ENCODE measurements around the gene GRIK3.
A peak's percentile ranks its signal among the peaks of the same experiment; 100 is the strongest.
"Not testable (repeated sequence)": the region's sequence is repeated elsewhere in the genome, so short reads cannot be mapped to it uniquely, and the experiment has no call there.

Gene GRIK3

DNA sequence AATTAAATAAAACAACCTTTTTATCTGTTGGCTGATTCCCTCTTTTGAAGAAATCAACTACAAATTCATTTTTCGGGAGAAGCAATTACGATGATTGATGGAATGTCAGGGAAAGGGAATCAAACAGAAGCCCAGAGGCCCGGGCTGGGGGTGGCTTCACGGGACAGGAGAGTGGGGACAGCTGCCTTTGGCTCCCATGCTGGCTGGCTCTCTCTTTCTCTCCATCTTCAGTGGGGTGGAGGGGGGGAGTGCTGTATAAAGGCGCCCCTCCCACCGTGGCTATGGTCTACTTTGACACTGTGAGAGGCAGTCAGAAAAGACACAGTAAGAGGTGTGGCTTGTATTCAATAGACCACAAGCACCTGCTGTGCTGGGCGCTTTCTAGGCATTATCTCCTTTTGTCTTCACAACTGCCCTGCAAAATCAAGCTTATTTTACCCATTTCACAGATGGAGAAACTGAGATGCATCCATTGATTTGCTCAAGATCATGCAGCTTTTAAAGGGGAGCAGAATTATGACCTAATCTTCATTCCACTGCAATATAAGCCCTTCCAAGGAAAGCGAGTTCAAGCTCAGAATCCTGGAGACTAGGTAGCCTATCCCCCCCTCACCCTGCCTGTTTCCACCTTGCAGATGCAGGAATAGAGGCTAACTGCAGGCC, 92.9 kb downstream of the GRIK3 start:
- DNase-seq (ENCODE audit: low read depth) = no peak

GRCh38 chr1:36938819-36939218, 95.5 kb downstream of the GRIK3 start:
- no peak for DNase-seq (ENCODE audit: low read depth)

DNA sequence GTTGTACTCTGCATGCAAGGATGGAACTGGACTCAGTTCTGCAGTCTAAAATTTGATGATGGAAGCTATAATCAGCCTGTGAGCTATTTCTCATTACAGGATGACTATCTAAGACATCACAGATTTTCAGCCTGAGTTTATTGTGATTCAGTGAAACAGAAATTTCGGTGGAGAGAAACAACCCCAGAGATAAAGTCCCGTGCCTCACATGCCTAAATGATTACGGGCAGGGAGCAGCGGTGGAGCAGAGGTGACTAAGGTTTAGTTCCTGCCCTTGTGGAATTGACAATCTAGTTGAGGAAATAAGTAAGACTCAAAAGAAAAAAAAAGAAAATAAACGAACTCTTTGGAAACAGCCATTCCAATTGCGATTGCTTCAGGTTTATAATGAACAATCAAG, 96.9 kb downstream of the GRIK3 start:
- no peak for DNase-seq (ENCODE audit: low read depth)

DNA sequence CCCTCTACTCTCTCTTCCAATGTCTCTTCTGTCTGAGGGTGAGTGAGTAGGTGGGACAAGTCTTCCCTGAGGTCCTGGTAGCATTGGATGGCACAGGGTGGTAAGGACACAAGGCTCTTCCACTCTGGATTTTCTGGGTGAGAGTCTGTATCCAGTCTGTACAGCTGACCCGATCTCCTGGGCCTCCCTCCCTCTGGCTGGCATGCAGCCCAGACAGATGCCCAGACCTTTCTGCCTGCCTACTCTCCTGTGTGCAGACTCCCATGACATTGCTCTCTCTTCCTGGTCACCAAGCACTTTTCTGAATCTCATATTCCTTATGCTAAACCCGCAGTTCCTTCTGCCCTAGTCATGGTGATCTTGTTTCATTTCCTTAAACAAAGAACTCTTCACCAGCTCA, 100.3 kb downstream of the GRIK3 start:
- no peak for DNase-seq (ENCODE audit: low read depth)

- DNase-seq (ENCODE audit: low read depth) = no peak
Observed at GRCh38 chr1:36927826-36928225, 106.5 kb downstream of the GRIK3 start.

GRCh38 chr1:36925251-36925650, 109.1 kb downstream of the GRIK3 start:
- DNase-seq (ENCODE audit: low read depth) = no peak

DNA sequence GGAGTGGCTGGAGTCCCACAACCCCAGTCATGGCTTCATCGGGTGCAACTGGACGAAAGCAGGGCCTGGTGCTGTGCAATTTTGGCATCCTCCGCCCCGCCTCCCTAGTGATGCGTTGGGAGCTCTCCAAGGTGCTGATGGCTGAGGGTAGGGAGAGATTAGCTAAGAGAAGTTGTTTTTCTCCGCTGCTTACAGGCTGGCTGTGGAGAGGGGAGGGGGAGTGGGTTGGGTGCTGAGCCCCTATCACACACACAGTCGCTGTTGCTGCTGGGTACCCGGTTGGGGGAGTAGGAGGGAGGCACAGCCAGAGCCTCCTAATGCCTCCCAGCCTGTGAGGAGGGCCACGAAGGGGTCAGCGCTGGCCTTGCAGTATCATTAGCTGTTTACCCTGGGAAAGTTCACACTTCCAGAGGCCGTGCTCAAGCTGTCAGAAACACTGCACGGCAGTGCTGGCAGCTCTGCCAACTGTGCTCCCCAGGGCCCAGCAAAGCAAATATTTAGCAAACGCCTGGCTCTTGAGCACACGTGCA, 110.0 kb downstream of the GRIK3 start:
- peak; percentile 11 for DNase-seq (ENCODE audit: low read depth)

GRCh38 chr1:36922593-36923426, 111.5 kb downstream of the GRIK3 start:
- no peak for DNase-seq (ENCODE audit: low read depth)

DNA sequence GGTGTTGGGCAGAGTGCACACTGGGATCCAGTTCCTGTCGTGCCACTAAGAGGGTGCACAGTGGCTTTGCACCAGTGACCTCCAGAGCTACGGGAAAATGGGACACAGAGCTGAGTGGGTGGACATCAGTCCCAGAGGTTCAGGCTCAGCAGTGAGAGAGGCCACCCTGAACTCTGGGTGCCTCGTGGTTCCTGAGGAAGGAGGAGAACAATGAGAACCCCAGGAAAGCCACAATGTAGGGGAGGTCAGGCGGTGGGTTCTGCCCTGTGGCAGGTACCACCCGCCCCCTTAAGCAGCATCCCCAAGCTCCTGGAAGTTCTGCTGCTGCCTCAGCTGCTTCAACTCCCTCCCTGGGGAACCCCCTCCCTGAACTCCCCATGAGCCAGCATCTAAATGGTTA, 112.2 kb downstream of the GRIK3 start:
- DNase-seq (ENCODE audit: low read depth) = no peak

- no peak for DNase-seq (ENCODE audit: low read depth)
Observed at GRCh38 chr1:36920801-36921405, 113.4 kb downstream of the GRIK3 start.

GRCh38 chr1:36920371-36920770, 113.9 kb downstream of the GRIK3 start:
- DNase-seq (ENCODE audit: low read depth) = no peak

DNA sequence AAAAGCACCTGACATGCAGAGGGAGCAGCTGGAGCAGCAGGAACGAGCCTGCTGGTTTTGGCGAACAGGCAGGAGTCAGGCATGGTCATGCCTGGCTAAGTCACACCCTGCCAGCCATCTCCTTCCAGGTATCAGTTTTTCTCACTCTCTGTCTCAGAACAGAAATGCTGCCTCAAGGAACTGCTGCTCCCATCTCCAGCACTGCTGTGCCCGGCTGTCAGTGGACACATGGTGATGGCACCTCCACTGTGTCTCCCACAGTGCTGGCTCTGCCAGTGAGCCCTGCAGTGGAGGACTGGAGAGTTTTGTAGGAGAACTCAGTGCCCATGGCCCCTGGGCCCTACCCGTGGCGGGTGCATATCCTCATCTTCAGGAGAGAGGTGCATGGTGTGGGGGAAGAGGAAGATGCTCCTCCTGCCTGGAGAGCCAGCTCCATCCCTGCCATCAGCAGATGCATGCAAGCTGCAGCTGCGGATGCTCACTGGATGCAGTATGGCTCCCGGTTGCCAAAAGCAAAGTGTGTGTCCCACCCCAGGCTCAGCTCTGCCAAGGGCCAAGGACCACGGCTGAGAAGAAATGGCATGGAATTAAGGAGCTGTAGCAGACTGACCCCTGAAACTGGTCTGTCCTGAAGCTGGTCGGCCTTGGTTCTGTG, 114.7 kb downstream of the GRIK3 start:
- no peak for DNase-seq (ENCODE audit: low read depth)

- DNase-seq (ENCODE audit: low read depth) = no peak
Observed at GRCh38 chr1:36918604-36919003, 115.7 kb downstream of the GRIK3 start.

GRCh38 chr1:36916542-36916941, 117.8 kb downstream of the GRIK3 start:
- DNase-seq (ENCODE audit: low read depth) = not testable (repeated sequence)

- DNase-seq (ENCODE audit: low read depth) = no peak
Observed at GRCh38 chr1:36913484-36914060, 120.7 kb downstream of the GRIK3 start.

- DNase-seq (ENCODE audit: low read depth) = no peak
Observed at GRCh38 chr1:36913016-36913415, 121.3 kb downstream of the GRIK3 start.

GRCh38 chr1:36912365-36912865, 121.9 kb downstream of the GRIK3 start:
- no peak for DNase-seq (ENCODE audit: low read depth)

DNA sequence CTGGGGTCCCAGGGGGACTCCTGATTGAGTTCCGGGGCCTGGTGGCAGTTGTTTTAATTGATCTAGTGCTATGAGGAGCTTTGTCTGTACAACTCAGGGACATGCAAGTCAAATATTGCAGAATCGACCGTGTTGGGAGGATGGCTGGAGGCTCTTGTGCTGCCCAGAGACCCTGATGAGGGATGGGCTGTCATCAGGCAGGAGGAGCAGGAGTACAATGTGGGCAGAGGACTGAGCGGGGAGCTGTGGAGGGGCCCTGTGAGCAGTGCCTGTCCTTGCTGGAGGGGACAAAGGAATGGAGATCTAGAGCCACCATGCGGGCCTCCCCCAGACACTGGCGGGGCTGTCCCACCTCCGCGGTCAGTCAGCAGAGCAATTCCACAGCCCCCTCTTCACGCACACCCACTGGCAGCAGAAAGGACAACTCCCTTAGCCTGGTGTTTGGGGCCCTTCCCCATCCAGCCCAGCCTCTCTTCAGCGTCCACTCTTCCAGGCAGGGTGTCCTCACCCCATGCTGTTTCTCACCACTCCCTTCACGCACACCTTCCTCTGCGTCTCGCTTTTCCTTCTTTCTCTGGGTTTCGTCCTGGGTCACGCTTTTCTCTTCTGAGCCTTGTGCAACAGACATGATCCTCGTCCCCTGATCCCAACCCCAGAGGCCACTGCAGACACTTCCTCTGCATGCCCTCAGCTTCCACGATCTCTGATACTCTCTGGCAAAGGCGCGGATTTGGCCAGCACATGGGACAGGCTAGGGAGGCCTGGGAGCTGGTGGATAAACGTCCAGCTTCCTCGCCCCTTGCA, 122.6 kb downstream of the GRIK3 start:
- DNase-seq (ENCODE audit: low read depth) = no peak

DNA sequence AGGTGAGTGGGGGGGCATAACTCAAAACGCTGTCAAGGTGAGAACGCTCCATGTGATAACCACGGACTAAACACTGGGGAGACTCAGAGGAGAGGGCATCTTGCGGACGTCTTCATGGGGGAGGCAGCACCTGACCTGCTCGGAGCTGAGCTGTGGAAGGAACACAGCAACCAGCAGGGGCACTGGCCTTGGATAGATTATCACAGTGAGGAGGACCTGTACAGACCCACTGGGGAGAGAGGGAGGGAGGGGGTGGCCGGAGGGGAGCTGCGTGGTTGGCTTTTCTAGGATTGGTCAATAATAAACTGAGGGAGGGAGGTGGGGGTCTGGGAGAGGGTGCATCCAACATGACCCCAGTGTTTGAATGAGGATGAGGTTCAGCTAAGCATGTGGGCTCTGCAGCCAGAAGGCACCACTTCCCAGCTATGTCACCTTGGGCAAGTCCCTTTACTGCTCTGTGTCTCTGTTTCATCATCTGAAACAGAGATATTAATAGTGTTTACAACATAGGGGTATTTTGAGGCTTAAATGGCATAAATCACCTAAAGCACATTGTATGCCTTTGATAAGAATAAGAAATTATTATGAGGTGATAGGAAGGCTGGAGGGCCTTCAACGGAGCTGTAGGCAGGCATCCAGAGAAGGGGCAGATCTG, 123.3 kb downstream of the GRIK3 start:
- no peak for DNase-seq (ENCODE audit: low read depth)

DNA sequence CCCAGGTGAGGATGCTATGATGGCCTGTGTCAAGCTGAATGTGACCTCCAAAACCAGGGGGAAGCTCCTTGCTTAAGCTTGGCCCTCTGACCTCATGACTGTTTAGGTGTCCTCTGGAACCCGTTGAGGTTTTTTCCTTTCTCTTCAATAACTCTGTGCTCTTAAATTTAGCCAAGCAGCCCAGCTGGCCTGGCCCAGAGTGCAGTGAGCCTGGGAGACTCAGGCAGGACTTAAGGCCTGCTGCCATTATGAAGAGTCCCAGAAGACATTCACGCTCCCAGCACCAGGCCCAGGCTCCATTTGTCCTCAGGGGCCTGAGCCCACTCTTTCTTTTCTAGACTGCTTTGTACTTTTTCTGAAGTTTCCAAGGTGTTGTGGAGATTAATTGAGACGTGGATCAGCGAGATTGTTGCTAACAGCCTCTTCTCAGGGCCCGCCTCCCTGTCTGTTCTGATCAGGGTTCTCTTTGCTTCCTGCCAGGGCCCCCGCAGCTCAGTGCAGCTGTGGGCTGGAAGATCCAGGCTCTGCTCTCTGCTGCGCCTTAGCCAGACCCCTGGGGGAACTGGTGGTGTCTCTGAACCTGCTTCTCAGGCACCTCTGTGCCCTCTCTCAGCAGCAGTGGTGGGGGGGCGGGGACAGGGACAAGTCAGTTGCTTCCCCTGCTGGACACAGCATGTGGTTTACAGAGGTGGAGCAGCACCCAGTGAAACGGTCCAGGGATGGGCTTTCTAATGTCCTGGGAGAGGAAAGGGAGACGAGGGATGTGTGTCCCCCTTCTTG, 124.2 kb downstream of the GRIK3 start:
- DNase-seq (ENCODE audit: low read depth) = no peak
